Measurements from ENCODE around the gene ANKRD33B.

Gene ANKRD33B

DNA sequence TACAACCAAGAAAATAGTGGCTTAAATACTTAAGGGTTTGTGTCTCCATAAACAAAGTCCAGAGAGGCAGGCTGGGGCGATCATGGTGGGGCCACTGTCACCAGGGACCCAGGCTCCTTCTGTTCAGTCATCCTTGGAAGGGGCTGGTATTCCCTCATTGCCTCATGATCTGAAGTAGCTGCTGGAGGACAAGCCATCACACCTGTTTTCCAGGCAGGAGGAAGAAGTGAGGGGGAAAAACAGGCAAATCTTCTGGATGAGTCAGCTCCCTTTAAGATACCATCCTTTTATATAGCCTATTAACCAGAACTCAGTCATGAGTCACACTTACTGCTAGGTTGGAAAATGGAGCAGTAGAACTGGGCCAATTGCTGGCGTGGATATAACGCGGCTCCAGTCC lies 104.8 kb downstream of the ANKRD33B start:
- H3F3A ChIP-seq (ENCODE audit: insufficient read depth, low read length) = no peaks in the 10 kb centered on the region
- H3K4me2 ChIP-seq (ENCODE audit: low read depth, low read length) = no peak overlapping the region
- H3K27me3 ChIP-seq (replicated peaks; ENCODE audit: insufficient read depth, low read length) = no peaks in the 10 kb centered on the region
- H3K9me3 ChIP-seq (replicated peaks; ENCODE audit: insufficient read depth, low read length) = no peaks in the 10 kb centered on the region
- H3K4me3 ChIP-seq (ENCODE audit: low read length) = no peak overlapping the region
- H4K20me1 ChIP-seq (ENCODE audit: insufficient read depth, low read length) = no peaks in the 10 kb centered on the region
- no peaks in the 10 kb centered on the region for H3K79me2 ChIP-seq (ENCODE audit: low read length)
- H3K4me1 ChIP-seq (ENCODE audit: low read length) = no peaks in the 10 kb centered on the region
- H3K9ac ChIP-seq (ENCODE audit: low read length) = no peak overlapping the region
- no peaks in the 10 kb centered on the region for H3K9me2 ChIP-seq (replicated peaks; ENCODE audit: insufficient read depth, low read length)
- no peak for TF ChIP-seq EZH2 (optimal IDR thresholded peaks at IDR 0.05; ENCODE audit: low read depth, low read length)
- no peak overlapping the region for H3K27ac ChIP-seq (ENCODE audit: low read length)
- no peaks in the 10 kb centered on the region for H3K36me3 ChIP-seq (replicated peaks; ENCODE audit: insufficient read depth, low read length)
- no peak overlapping the region for H2AFZ ChIP-seq (ENCODE audit: low read length)
- no peak for DNase-seq

DNA sequence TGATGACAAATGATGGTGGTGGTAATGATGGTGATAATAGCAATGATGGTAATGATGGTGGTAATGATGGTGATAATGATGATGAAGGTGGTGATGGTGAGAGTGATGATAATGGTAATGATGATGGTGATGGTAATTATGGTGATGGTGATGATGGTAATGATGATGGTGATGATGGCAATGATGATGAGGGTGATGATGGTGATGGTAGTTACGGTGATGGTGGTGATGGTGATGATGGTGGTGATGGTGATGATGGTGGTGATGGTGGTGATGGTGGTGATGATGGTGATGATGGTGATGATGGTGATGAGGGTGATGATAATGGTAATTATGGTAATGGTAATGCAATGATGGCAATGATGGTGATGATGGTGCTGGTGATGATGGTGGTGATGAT lies 106.1 kb downstream of the ANKRD33B start:
- Histone ChIP-seq H3K36me3 (replicated peaks; ENCODE audit: insufficient read depth, low read length) (no peaks in the 10 kb centered on the region), H4K20me1 (ENCODE audit: insufficient read depth, low read length) (no peaks in the 10 kb centered on the region), H3K4me3 (ENCODE audit: low read length) (no peak overlapping the region), H3K9ac (ENCODE audit: low read length) (no peak overlapping the region), H3K27me3 (replicated peaks; ENCODE audit: insufficient read depth, low read length) (no peaks in the 10 kb centered on the region), H3K4me1 (ENCODE audit: low read length) (no peaks in the 10 kb centered on the region), H3K4me2 (ENCODE audit: low read depth, low read length) (no peak overlapping the region), H2AFZ (ENCODE audit: low read length) (no peak overlapping the region), H3F3A (ENCODE audit: insufficient read depth, low read length) (no peaks in the 10 kb centered on the region), H3K27ac (ENCODE audit: low read length) (no peak overlapping the region), H3K79me2 (ENCODE audit: low read length) (no peaks in the 10 kb centered on the region), H3K9me2 (replicated peaks; ENCODE audit: insufficient read depth, low read length) (no peaks in the 10 kb centered on the region), H3K9me3 (replicated peaks; ENCODE audit: insufficient read depth, low read length) (no peaks in the 10 kb centered on the region)
- no peak for DNase-seq
- TF ChIP-seq, protein P1, sequence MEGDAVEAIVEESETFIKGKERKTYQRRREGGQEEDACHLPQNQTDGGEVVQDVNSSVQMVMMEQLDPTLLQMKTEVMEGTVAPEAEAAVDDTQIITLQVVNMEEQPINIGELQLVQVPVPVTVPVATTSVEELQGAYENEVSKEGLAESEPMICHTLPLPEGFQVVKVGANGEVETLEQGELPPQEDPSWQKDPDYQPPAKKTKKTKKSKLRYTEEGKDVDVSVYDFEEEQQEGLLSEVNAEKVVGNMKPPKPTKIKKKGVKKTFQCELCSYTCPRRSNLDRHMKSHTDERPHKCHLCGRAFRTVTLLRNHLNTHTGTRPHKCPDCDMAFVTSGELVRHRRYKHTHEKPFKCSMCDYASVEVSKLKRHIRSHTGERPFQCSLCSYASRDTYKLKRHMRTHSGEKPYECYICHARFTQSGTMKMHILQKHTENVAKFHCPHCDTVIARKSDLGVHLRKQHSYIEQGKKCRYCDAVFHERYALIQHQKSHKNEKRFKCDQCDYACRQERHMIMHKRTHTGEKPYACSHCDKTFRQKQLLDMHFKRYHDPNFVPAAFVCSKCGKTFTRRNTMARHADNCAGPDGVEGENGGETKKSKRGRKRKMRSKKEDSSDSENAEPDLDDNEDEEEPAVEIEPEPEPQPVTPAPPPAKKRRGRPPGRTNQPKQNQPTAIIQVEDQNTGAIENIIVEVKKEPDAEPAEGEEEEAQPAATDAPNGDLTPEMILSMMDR (IDR thresholded peaks at IDR 0.05; ENCODE audit: low read length) = no peak
- TF ChIP-seq EZH2 (optimal IDR thresholded peaks at IDR 0.05; ENCODE audit: low read depth, low read length) (no peak), EZH2phosphoT487 (IDR thresholded peaks at IDR 0.05; ENCODE audit: low read length) (no peak)

DNA sequence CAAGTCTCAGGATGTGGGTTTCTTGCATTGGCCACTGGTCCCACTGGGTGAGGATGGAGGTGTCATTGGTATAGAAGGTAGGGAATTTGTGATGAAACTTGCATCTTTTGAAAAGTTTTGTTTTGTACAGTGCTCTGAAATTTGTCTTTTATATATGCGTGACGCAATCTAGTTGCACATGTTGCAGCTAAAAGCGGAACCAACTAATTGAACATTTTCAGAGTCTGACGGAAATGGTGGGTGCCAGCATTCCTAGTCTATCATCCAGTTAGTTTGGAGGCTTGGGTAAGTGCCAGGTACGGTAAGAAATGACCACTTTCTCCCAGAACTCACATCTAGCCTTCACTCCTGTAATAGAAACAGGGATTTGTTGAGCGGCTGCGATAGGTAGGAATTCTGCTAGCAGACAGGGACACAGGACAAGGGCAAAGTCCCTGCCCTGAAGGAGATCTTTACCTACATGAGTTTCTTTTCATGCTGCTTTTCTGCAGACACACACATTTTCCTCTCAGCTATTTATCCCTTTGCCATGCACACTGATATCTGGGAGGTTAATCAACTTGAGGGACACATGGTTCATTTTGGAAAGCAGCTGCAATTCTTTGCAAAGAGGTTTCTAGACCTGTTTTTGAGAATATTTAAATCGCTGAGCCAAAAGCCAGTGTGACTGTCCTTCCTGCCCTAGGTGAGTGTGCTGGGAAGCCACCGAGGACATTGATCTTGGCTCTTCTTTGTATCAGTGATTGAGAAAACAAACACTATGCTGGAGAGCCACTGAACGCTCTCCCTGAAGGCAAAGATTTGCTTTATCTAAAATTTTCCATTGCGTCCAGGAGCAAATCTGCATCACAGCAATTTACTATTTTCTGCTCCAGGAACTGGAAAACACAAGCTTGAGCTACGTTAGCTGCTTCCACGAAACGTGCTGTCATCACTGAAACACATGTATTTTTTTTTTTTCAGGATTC lies 107.5 kb downstream of the ANKRD33B start:
- H3K27ac ChIP-seq (ENCODE audit: low read length) = no peak overlapping the region

More for the DNA sequence above, 107.5 kb downstream of the ANKRD33B start:
- Histone ChIP-seq H3K27me3 (replicated peaks; ENCODE audit: insufficient read depth, low read length) (no peaks in the 10 kb centered on the region), H3F3A (ENCODE audit: insufficient read depth, low read length) (no peaks in the 10 kb centered on the region), H3K4me3 (ENCODE audit: low read length) (no peak overlapping the region), H3K4me1 (ENCODE audit: low read length) (no peaks in the 10 kb centered on the region), H3K9me3 (replicated peaks; ENCODE audit: insufficient read depth, low read length) (no peaks in the 10 kb centered on the region), H4K20me1 (ENCODE audit: insufficient read depth, low read length) (no peaks in the 10 kb centered on the region), H3K36me3 (replicated peaks; ENCODE audit: insufficient read depth, low read length) (no peaks in the 10 kb centered on the region), H3K9ac (ENCODE audit: low read length) (no peak overlapping the region), H3K4me2 (ENCODE audit: low read depth, low read length) (no peak overlapping the region), H3K79me2 (ENCODE audit: low read length) (no peaks in the 10 kb centered on the region), H3K9me2 (replicated peaks; ENCODE audit: insufficient read depth, low read length) (no peaks in the 10 kb centered on the region), H2AFZ (ENCODE audit: low read length) (no peak overlapping the region)
- TF ChIP-seq, protein P1 (IDR thresholded peaks at IDR 0.05; ENCODE audit: low read length) = no peak
- TF ChIP-seq EZH2 (optimal IDR thresholded peaks at IDR 0.05; ENCODE audit: low read depth, low read length) (no peak), EZH2phosphoT487 (IDR thresholded peaks at IDR 0.05; ENCODE audit: low read length) (no peak)
- DNase-seq = no peak

Data from MM.1S (cell line).